H9 (cell line): ENCODE measurements around the gene L3MBTL4. TPM values are rescaled to one million over a fixed set of nuclear protein-coding genes. Genes with fewer than 3 reads are reported as not detected.

Experiments
- DNase-seq: peaks from one replicate; pipeline ENCODE4 v3.0.0-alpha.2; 2017
- H2AFZ ChIP-seq: one replicate; pipeline ENCODE4 v1.6.1; 2013; ENCODE audit warnings: mild to moderate bottlenecking, low read length, control low read depth, moderate library complexity
- H2AK5ac ChIP-seq: 2 replicates; pipeline ENCODE4 v1.6.1; 2013; ENCODE audit warnings: low read length, control low read depth, mixed read lengths; ENCODE audit not compliant: insufficient read length
- H2BK120ac ChIP-seq: one replicate; pipeline ENCODE4 v1.6.1; 2013; ENCODE audit warnings: low read depth, mild to moderate bottlenecking, low read length, control low read depth, inconsistent platforms; ENCODE audit not compliant: poor library complexity, severe bottlenecking
- H2BK12ac ChIP-seq: 2 replicates; pipeline ENCODE4 v1.6.1; 2013; ENCODE audit warnings: low read length, control low read depth, mixed read lengths, low read depth; ENCODE audit not compliant: insufficient read length
- H2BK15ac ChIP-seq: 2 replicates; pipeline ENCODE4 v1.6.1; 2013; ENCODE audit warnings: low read depth, low read length, control low read depth
- H2BK20ac ChIP-seq: one replicate; pipeline ENCODE4 v1.6.1; 2013; ENCODE audit warnings: low read depth, mild to moderate bottlenecking, low read length, control low read depth, inconsistent platforms; ENCODE audit not compliant: poor library complexity, severe bottlenecking
- H2BK5ac ChIP-seq: 2 replicates; pipeline ENCODE4 v1.6.1; 2013; ENCODE audit warnings: low read length, control low read depth, mixed read lengths; ENCODE audit not compliant: insufficient read length
- H3K14ac ChIP-seq: 2 replicates; pipeline ENCODE4 v1.6.1; 2013; ENCODE audit warnings: low read length, control low read depth; ENCODE audit not compliant: insufficient read depth
- H3K18ac ChIP-seq: 2 replicates; pipeline ENCODE4 v1.6.1; 2013; ENCODE audit warnings: low read depth, mild to moderate bottlenecking, mixed read lengths, low read length, control low read depth; ENCODE audit not compliant: insufficient read length
- H3K23ac ChIP-seq: 2 replicates; pipeline ENCODE4 v1.6.1; 2013; ENCODE audit warnings: low read length, control low read depth, mixed read lengths, low read depth; ENCODE audit not compliant: insufficient read length
- H3K23me2 ChIP-seq: 2 replicates; pipeline ENCODE4 v1.6.1; 2013; ENCODE audit warnings: low read depth, mild to moderate bottlenecking, mixed read lengths, low read length, control low read depth; ENCODE audit not compliant: insufficient read length, poor library complexity, severe bottlenecking
- H3K27ac ChIP-seq: 2 replicates; pipeline ENCODE4 v1.5.1; 2013; ENCODE audit warnings: low read length, control low read depth, mixed read lengths, low read depth; ENCODE audit not compliant: insufficient read length
- H3K27me3 ChIP-seq: 2 replicates; pipeline ENCODE4 v1.6.1; 2013; ENCODE audit warnings: low read length, control low read depth, inconsistent platforms; ENCODE audit not compliant: insufficient read depth
- H3K4ac ChIP-seq: 2 replicates; pipeline ENCODE4 v1.6.1; 2013; ENCODE audit warnings: low read depth, mild to moderate bottlenecking, control low read depth, inconsistent platforms, low read length, moderate library complexity
- H3K4me1 ChIP-seq: 2 replicates; pipeline ENCODE4 v1.6.1; 2013; ENCODE audit warnings: low read length, control low read depth, inconsistent platforms; ENCODE audit not compliant: insufficient read depth
- H3K4me2 ChIP-seq: 2 replicates; pipeline ENCODE4 v1.6.1; 2013; ENCODE audit warnings: low read length, control low read depth, mixed read lengths; ENCODE audit not compliant: insufficient read length, insufficient read depth
- H3K56ac ChIP-seq: 2 replicates; pipeline ENCODE4 v1.6.1; 2013; ENCODE audit warnings: low read depth, mild to moderate bottlenecking, mixed read lengths, low read length, control low read depth; ENCODE audit not compliant: insufficient read length
- H3K79me1 ChIP-seq: 2 replicates; pipeline ENCODE4 v1.6.1; 2013; ENCODE audit warnings: low read depth, mild to moderate bottlenecking, moderate library complexity, low read length, control low read depth, inconsistent platforms; ENCODE audit not compliant: insufficient read depth, poor library complexity, severe bottlenecking
- H3K79me2 ChIP-seq: 2 replicates; pipeline ENCODE4 v1.6.1; 2013; ENCODE audit warnings: low read length, control low read depth, inconsistent platforms; ENCODE audit not compliant: insufficient read depth
- H3K9ac ChIP-seq: 2 replicates; pipeline ENCODE4 v1.6.1; 2013; ENCODE audit warnings: low read length, control low read depth, mixed read lengths; ENCODE audit not compliant: insufficient read length; ENCODE audit errors: extremely low read depth
- H3K9me3 ChIP-seq: one replicate; pipeline ENCODE4 v1.6.1; 2013; ENCODE audit warnings: low read depth, low read length, inconsistent platforms; ENCODE audit not compliant: control insufficient read depth
- H3T11ph ChIP-seq: one replicate; pipeline ENCODE4 v1.6.1; 2013; ENCODE audit warnings: mild to moderate bottlenecking, low read length, control low read depth, inconsistent platforms
- H4K20me1 ChIP-seq: one replicate; pipeline ENCODE4 v1.6.1; 2013; ENCODE audit not compliant: control insufficient read depth, insufficient read length, insufficient read depth
- H4K5ac ChIP-seq: 2 replicates; pipeline ENCODE4 v1.6.1; 2013; ENCODE audit warnings: low read depth, mild to moderate bottlenecking, mixed read lengths, low read length, control low read depth; ENCODE audit not compliant: insufficient read length
- H4K8ac ChIP-seq: replicated peaks from 2 replicates; pipeline ENCODE4 v1.6.1; 2013; ENCODE audit warnings: low read length, control low read depth, mixed read lengths, low read depth; ENCODE audit not compliant: insufficient read length
- H4K91ac ChIP-seq: 2 replicates; pipeline ENCODE4 v1.6.1; 2013; ENCODE audit warnings: low read depth, mild to moderate bottlenecking, moderate library complexity, mixed read lengths, low read length, control low read depth; ENCODE audit not compliant: insufficient read length
- H3K27ac Mint-ChIP-seq, 3 experiments: 2 replicates in 2 of 3; 3 replicates in 1 of 3; pipeline ENCODE4 v1.8.0; 2020 to 2021; ENCODE audit warnings: mixed read lengths in 3 of 3, mild to moderate bottlenecking in 1 of 3, moderate library complexity in 1 of 3
- H3K27me3 Mint-ChIP-seq: 2 replicates; pipeline ENCODE4 v1.8.0; 2021; ENCODE audit warnings: low read depth, mild to moderate bottlenecking, moderate library complexity, mixed read lengths
- H3K36me3 Mint-ChIP-seq, 3 experiments: 2 replicates in 2 of 3; 3 replicates in 1 of 3; pipeline ENCODE4 v1.8.0; 2020 to 2021; ENCODE audit warnings: low read depth in 3 of 3, mixed read lengths in 3 of 3; ENCODE audit not compliant: insufficient read depth in 1 of 3
- H3K4me1 Mint-ChIP-seq, 2 experiments: 2 replicates each; pipeline ENCODE4 v1.8.0; 2020; ENCODE audit warnings: mixed read lengths in 2 of 2
- H3K4me3 Mint-ChIP-seq, 2 experiments: 2 replicates in 1 of 2; 3 replicates in 1 of 2; pipeline ENCODE4 v1.8.0; 2020 to 2021; ENCODE audit warnings: mild to moderate bottlenecking in 2 of 2, mixed read lengths in 2 of 2, moderate library complexity in 1 of 2
- H3K9me3 Mint-ChIP-seq, 2 experiments: 2 replicates in 1 of 2; 3 replicates in 1 of 2; pipeline ENCODE4 v1.8.0; 2020; ENCODE audit warnings: mild to moderate bottlenecking in 2 of 2, mixed read lengths in 2 of 2, moderate library complexity in 1 of 2
- CTCF ChIP-seq: fragments of 200-600 bp; sonication (generic); conservative IDR thresholded peaks from 3 replicates; pipeline ENCODE4 v1.8.0; 2021; ENCODE audit warnings: antibody characterized with exemption, mild to moderate bottlenecking
- WGBS: extraction: QIAGEN DNeasy Blood & Tissue Kit; methylation state at CpG from one replicate; pipeline ENCODE4 v1.1.7; 2013; ENCODE audit warnings: missing lambda C conversion rate, low lambda C conversion rate, mixed read lengths; ENCODE audit not compliant: insufficient read length; ENCODE audit errors: extremely low coverage; 5-methylcytosine and 5-hydroxymethylcytosine counted together
- total RNA-seq: library from RNA; stranded (reverse); gene quantifications from 2 replicates; pipeline ENCODE4 v1.2.1, GENCODE V29; 2021

L3MBTL4 gene
- total RNA-seq, 1 experiment from 2014 or later = 1.9 TPM

- H3K27me3 Mint-ChIP-seq = no peaks in the 10 kb centered on the region
- H2BK120ac ChIP-seq = no peak overlapping the region
- no peak overlapping the region for H3K4ac ChIP-seq
- no peak overlapping the region for H2BK5ac ChIP-seq
- no peak overlapping the region for H3K14ac ChIP-seq
- no peak overlapping the region for H2BK12ac ChIP-seq
- no peak overlapping the region for H3K27ac ChIP-seq
- H2AK5ac ChIP-seq = no peak overlapping the region
- H3K9me3 Mint-ChIP-seq = peaks cover 18 to 19% of the 10 kb centered on the region in 2 experiments
- no peak overlapping the region for H2AFZ ChIP-seq
- H3K4me2 ChIP-seq = no peak overlapping the region
- no peak overlapping the region for H4K91ac ChIP-seq
- H3K79me1 ChIP-seq = no peaks in the 10 kb centered on the region
- no peak overlapping the region for H3K23ac ChIP-seq
- H4K20me1 ChIP-seq = no peaks in the 10 kb centered on the region
- H4K8ac ChIP-seq = no peak overlapping the region
- peaks cover 5% of the 10 kb centered on the region for H3K9me3 ChIP-seq
- H3K23me2 ChIP-seq = no peaks in the 10 kb centered on the region
- H3K18ac ChIP-seq = no peak overlapping the region
- no peaks in the 10 kb centered on the region for H3K27me3 ChIP-seq
- H3K4me3 Mint-ChIP-seq = no peak overlapping the region
- no peak overlapping the region for H3K27ac Mint-ChIP-seq
- H3K56ac ChIP-seq = no peak overlapping the region
- no peaks in the 10 kb centered on the region for H3K79me2 ChIP-seq
- WGBS = no CpG with 5 or more reads among the region's 3 CpGs
- no peak overlapping the region for H3K9ac ChIP-seq
- H3K36me3 Mint-ChIP-seq = peaks cover 9 to 17% (median 13%) of the 10 kb centered on the region in 3 experiments
- no peak overlapping the region for H4K5ac ChIP-seq
- no peak overlapping the region for H3T11ph ChIP-seq
- H2BK20ac ChIP-seq = no peak overlapping the region
- TF ChIP-seq CTCF = no peak
- no peaks in the 10 kb centered on the region for H3K4me1 ChIP-seq
- no peak overlapping the region for H2BK15ac ChIP-seq
- no peak for DNase-seq
- H3K4me1 Mint-ChIP-seq = peaks cover 0 to 3% of the 10 kb centered on the region in 2 experiments; a peak in 1 of 4 replicates
Observed at GRCh38 chr18:6158958-6159357, 255.8 kb downstream of the L3MBTL4 start.
